HG03139 (cell line): Measurements from ENCODE around the gene SPAG17.

Experiments used
- ATAC-seq: cut with Tn5 transposase; IDR thresholded peaks from one replicate; pipeline ENCODE4 v1.9.1; 2021; ENCODE audit not compliant: unreplicated experiment

Gene SPAG17

DNA sequence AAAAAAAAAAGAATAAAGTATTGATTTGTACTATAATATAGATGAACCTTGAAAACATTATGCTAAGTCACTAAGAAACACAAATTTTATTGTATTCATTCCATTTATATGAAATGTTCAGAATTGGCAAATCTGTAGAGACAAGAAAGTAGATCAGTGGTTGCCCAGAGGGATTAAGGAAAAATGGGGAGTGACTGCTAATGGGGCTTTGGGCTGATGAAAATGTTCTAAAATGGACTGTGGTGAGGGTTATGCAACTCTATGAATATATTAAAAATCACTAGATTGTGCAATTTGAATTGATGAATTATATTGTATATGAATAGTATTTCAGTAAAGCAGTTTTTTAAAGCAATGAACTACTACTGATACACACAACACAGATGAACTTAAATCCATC is 265.7 kb downstream of the SPAG17 start:
- no peak for ATAC-seq

GRCh38 chr1:117911051-117911450 is 274.0 kb downstream of the SPAG17 start:
- ATAC-seq: no peak

DNA sequence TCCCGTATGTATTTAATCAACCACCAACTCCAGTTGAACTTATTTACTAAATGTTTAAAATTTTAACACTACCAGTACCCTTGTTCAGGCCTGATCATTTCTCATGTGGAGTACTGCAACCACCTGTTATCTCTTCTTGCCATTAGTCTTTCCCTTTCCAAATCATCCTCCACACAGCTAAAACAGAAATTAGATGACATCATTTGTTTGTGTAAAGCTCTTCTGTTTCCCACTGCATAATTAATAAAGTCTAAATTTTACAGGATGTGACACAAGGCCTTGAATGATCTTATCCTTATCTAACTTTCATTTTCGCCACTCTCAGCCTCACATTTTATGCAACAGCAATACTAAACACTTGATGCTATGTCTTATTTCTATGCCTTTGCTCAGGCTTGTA is 280.0 kb downstream of the SPAG17 start:
- no peak for ATAC-seq

- ATAC-seq: no peak
These were observed 280.5 kb downstream of the SPAG17 start for GRCh38 chr1:117904485-117904884.
